A673 (cell line): ENCODE results near the gene PLK3. TPM values are rescaled to one million over a fixed set of nuclear protein-coding genes. Genes with fewer than 3 reads are reported as not detected.
"Not testable (repeated sequence)": the region's sequence is repeated elsewhere in the genome, so short reads cannot be mapped to it uniquely, and the experiment has no call there.

Experiments
- BruUV-seq: library from RNA; stranded (reverse); fragments of 400-500 nt; replicated peaks from 2 replicates; lab custom pipeline; 2021; lab: Mats Ljungman, UMichigan
- CTCF ChIA-PET: fragments of 300-600 bp; sonication (Branson Sonifier 250); formaldehyde crosslinking; loops from one replicate; lab custom pipeline; 2022; ENCODE audit warnings: antibody characterized with exemption; lab: Charles Lee
- POLR2A ChIA-PET: fragments of 300-600 bp; sonication (Branson Sonifier 250); formaldehyde crosslinking; loops from one replicate; lab custom pipeline; 2022; ENCODE audit warnings: antibody characterized with exemption; ENCODE audit not compliant: low non-redundant PET; lab: Charles Lee
- DNase-seq: peaks from one replicate; pipeline ENCODE4 v3.0.0-alpha.2; 2015; ENCODE audit warnings: low spot score
- H3K27ac ChIP-seq: fragments of 200-600 bp; sonication (generic); 2 replicates; pipeline ENCODE4 v1.5.1; 2016; ENCODE audit warnings: mixed run types, low read depth, mild to moderate bottlenecking, mixed read lengths, antibody characterized with exemption, low read length; ENCODE audit not compliant: poor library complexity, severe bottlenecking
- H3K27me3 ChIP-seq: fragments of 200-600 bp; sonication (generic); replicated peaks from 2 replicates; pipeline ENCODE4 v1.6.1; 2017; ENCODE audit warnings: mixed run types, low read depth, mild to moderate bottlenecking, mixed read lengths, antibody characterized with exemption, low read length; ENCODE audit not compliant: insufficient read depth, poor library complexity
- H3K36me3 ChIP-seq: fragments of 200-600 bp; sonication (generic); 2 replicates; pipeline ENCODE4 v1.6.1; 2016; ENCODE audit warnings: mixed run types, mild to moderate bottlenecking, mixed read lengths, antibody characterized with exemption, low read length; ENCODE audit not compliant: insufficient read depth, poor library complexity, severe bottlenecking
- H3K4me1 ChIP-seq: fragments of 200-600 bp; sonication (generic); 2 replicates; pipeline ENCODE4 v1.6.1; 2017; ENCODE audit warnings: mixed run types, mild to moderate bottlenecking, mixed read lengths, antibody characterized with exemption, low read length; ENCODE audit not compliant: insufficient read depth, poor library complexity, severe bottlenecking
- H3K4me3 ChIP-seq: fragments of 200-600 bp; sonication (generic); 2 replicates; pipeline ENCODE4 v1.5.1; 2016; ENCODE audit warnings: low read depth, mixed run types, mild to moderate bottlenecking, mixed read lengths, low read length; ENCODE audit not compliant: poor library complexity, severe bottlenecking
- H3K9me3 ChIP-seq: fragments of 200-600 bp; sonication (generic); 2 replicates; pipeline ENCODE4 v1.6.1; 2016; ENCODE audit warnings: mixed run types, low read depth, mild to moderate bottlenecking, mixed read lengths, antibody characterized with exemption, low read length; ENCODE audit not compliant: poor library complexity, severe bottlenecking
- EZH2 ChIP-seq: fragments of 200-600 bp; sonication (generic); IDR thresholded peaks from 2 replicates; pipeline ENCODE4 v1.6.1; 2017; ENCODE audit warnings: borderline replicate concordance, low read depth, mild to moderate bottlenecking, mixed read lengths, antibody characterized with exemption, low read length; ENCODE audit not compliant: poor library complexity, severe bottlenecking
- intact Hi-C: fragments of 100-400 bp; cut with micrococcal nuclease; formaldehyde crosslinking; loops from one replicate; pipeline ENCODE4 v1.10.0; 2022; ENCODE audit not compliant: unreplicated experiment
- total RNA-seq: library from RNA; stranded (reverse); gene quantifications from 2 replicates; pipeline ENCODE4 v1.2.3, GENCODE V29; 2021
- TF ChIP-seq, protein P1 (sequence below): fragments of 300-800, 200-600 bp; sonication (generic); conservative IDR thresholded peaks from 2 replicates; pipeline ENCODE4 v1.5.1; 2017; ENCODE audit warnings: low read depth, mild to moderate bottlenecking, antibody characterized with exemption, low read length, moderate library complexity, mixed read lengths

Gene PLK3
- total RNA-seq, 1 experiment from 2014 or later, result 15.6 TPM

DNA sequence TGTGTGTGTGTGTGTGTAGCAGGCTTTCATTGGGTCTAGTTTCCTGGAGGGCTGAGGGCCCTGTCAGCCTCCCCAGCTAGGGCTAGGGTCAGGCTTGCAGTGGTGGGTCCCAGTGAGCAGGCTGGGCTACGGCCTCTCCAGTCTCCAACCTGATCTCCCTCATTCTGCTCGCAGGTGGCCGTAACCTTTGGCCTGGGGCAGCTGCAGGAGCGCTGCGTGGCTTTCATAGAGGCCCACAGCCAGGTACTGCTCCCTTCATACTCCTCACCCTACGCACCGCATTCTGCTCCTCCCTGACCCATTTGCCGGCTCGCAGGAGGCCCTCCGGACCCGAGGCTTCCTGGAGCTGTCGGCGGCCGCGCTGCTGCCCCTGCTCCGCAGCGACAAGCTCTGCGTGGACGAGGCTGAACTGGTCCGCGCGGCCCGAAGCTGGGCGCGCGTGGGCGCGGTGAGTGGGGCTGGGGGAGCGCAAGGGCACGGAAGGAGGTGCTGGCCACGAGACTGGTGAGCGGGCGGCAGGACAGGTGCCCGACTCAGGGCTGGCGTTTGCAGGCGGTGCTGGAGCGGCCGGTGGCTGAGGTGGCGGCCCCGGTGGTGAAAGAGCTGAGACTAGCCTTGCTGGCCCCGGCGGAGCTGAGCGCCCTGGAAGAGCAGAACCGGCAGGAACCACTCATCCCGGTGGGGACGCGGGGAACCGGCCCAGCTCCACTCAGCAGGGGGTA is 12.8 kb downstream of the PLK3 start:
- H3K4me3 ChIP-seq, result no peak overlapping the region
- intact Hi-C loops, result no loop called here
- DNase-seq, result no peak
- POLR2A ChIA-PET, result interaction anchor here (0.7 kb wide), 1 partner anchor 470 kb away, joined by 5 read pairs; no protein-coding TSS in a partner anchor
- peaks cover 39% of the 10 kb centered on the region for H3K4me1 ChIP-seq
- H3K9me3 ChIP-seq, result no peaks in the 10 kb centered on the region
- BruUV-seq, result no TSS peak
- CTCF ChIA-PET, result no interaction called here
- H3K27me3 ChIP-seq, result no peaks in the 10 kb centered on the region
- TF ChIP-seq, protein P1, sequence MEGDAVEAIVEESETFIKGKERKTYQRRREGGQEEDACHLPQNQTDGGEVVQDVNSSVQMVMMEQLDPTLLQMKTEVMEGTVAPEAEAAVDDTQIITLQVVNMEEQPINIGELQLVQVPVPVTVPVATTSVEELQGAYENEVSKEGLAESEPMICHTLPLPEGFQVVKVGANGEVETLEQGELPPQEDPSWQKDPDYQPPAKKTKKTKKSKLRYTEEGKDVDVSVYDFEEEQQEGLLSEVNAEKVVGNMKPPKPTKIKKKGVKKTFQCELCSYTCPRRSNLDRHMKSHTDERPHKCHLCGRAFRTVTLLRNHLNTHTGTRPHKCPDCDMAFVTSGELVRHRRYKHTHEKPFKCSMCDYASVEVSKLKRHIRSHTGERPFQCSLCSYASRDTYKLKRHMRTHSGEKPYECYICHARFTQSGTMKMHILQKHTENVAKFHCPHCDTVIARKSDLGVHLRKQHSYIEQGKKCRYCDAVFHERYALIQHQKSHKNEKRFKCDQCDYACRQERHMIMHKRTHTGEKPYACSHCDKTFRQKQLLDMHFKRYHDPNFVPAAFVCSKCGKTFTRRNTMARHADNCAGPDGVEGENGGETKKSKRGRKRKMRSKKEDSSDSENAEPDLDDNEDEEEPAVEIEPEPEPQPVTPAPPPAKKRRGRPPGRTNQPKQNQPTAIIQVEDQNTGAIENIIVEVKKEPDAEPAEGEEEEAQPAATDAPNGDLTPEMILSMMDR, result no peak
- TF ChIP-seq EZH2, result no peak
- no peaks in the 10 kb centered on the region for H3K36me3 ChIP-seq
- H3K27ac ChIP-seq, result no peak overlapping the region

DNA sequence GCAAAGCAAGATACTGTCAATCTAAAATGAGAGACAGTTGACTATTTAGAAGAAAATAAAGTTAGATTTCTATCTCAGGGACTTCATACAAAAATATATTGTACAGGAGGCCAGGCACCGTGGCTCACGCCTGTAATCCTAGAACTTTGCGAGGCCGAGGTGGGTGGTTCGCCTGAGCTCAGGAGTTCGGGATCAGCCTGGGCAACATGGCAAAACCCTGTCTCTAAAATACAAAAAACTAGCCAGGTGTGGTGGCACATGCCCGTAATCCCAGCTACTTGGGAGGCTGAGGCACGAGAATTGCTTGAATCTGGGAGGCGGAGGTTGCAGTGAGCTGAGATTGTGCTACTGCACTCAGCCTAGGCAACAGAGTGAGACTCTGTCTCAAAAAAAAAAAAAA is 15.7 kb downstream of the PLK3 start:
- H3K36me3 ChIP-seq, H3K27ac ChIP-seq, H3K9me3 ChIP-seq, DNase-seq, BruUV-seq, H3K4me3 ChIP-seq, H3K27me3 ChIP-seq, CTCF ChIA-PET, intact Hi-C loops: not testable (repeated sequence)
- POLR2A ChIA-PET, result interaction anchor here (0.6 kb wide), 2 partner anchors 94 to 117 kb away, joined by 3 to 4 read pairs; no protein-coding TSS in a partner anchor
- peaks cover 16% of the 10 kb centered on the region for H3K4me1 ChIP-seq

DNA sequence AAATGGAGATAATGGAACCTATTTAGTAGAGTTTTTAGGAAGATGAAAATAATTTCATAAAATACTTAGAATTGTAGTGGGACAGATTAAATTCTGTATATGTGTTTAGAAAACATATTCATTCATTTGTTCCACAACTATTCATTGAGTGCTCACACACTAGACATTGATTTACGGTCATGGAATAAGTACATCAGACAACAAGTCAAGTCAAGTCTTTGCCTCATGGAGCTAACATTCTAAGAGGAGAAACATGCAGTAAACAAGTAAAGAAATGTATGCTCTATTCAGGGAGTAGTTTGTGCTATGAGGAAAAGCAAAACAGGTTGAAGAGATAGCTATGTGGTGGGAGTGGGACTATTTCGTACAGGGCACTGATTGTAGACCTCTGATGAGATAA is 17.1 kb downstream of the PLK3 start:
- intact Hi-C loops, result no loop called here

More for the DNA sequence above, 17.1 kb downstream of the PLK3 start:
- no peaks in the 10 kb centered on the region for H3K27me3 ChIP-seq
- DNase-seq, result no peak
- ChIA-PET CTCF (interaction anchor here (1.2 kb wide), 1 partner anchor 17 kb away, joined by 3 read pairs; the partner anchor contains the start of gene PLK3), POLR2A (interaction anchor here (2.3 kb wide), 1 partner anchor 9 kb away, joined by 18 read pairs; the partner anchor contains the start of genes BTBD19 and DYNLT4)
- H3K27ac ChIP-seq, result no peak overlapping the region
- H3K9me3 ChIP-seq, result no peaks in the 10 kb centered on the region
- no TSS peak for BruUV-seq
- no peak for TF ChIP-seq EZH2
- TF ChIP-seq, protein P1, result no peak
- H3K4me1 ChIP-seq, result peaks cover 6% of the 10 kb centered on the region
- no peaks in the 10 kb centered on the region for H3K36me3 ChIP-seq
- H3K4me3 ChIP-seq, result no peak overlapping the region
